ENCODE measurements around the gene GABRR2. TPM values are rescaled to one million over a fixed set of nuclear protein-coding genes. Genes with fewer than 3 reads are reported as not detected.
A peak's percentile ranks its signal among the peaks of the same experiment; 100 is the strongest.

The GABRR2 gene
- polyA plus RNA-seq, 1 donor from 2014 or later, result 0.31 TPM

GRCh38 chr6:89352278-89353117, 37.4 kb upstream of the GABRR2 start, which contains the start of gene UBE2J1:
Gene UBE2J1, minus strand, starts transcription at chr6:89352722. Its CDS starts 153 bp downstream, at chr6:89352569.
- Histone ChIP-seq H3K36me3 (ENCODE audit: insufficient read depth, low read length) (no peaks in the 10 kb centered on the region), H3K9me3 (ENCODE audit: low read length) (no peaks in the 10 kb centered on the region), H4K20me1 (ENCODE audit: insufficient read depth) (no peaks in the 10 kb centered on the region), H2AFZ (ENCODE audit: low read depth, low read length) (peak within 1 kb of the TSS; percentile 86), H3K27ac (ENCODE audit: low read length) (peak within 1 kb of the TSS; percentile 85), H3K27me3 (ENCODE audit: insufficient read depth, low read depth, low read length) (no peaks in the 10 kb centered on the region), H3K4me3 (ENCODE audit: low read length) (peak within 1 kb of the TSS; percentile 91), H3K9ac (ENCODE audit: low read length) (peak within 1 kb of the TSS; percentile 93), H3K9me2 (ENCODE audit: insufficient read depth, low read length) (no peaks in the 10 kb centered on the region), H3K79me2 (replicated peaks; ENCODE audit: insufficient read depth, low read length) (peaks cover 54% of the 10 kb centered on the region), H3K4me2 (ENCODE audit: low read length) (peak within 1 kb of the TSS; percentile 87), H3F3A (ENCODE audit: insufficient read depth, low read length, poor library complexity, severe bottlenecking) (no peaks in the 10 kb centered on the region)
- peak; percentile 20 for TF ChIP-seq CTCF (IDR thresholded peaks at IDR 0.05; ENCODE audit: poor library complexity, severe bottlenecking)
- peak; percentile 14 for TF ChIP-seq SMC3 (conservative IDR thresholded peaks at IDR 0.05; ENCODE audit: poor library complexity)
- TF ChIP-seq POLR2AphosphoS5 (IDR thresholded peaks at IDR 0.05), result peak; percentile 48
- TF ChIP-seq MXI1 (conservative IDR thresholded peaks at IDR 0.05; ENCODE audit: poor library complexity, severe bottlenecking), result peak; percentile 57
- TF ChIP-seq RAD21 (conservative IDR thresholded peaks at IDR 0.05), result no peak
- no peak for TF ChIP-seq EZH2 (IDR thresholded peaks at IDR 0.05; ENCODE audit: borderline replicate concordance, insufficient read depth, low read length, poor library complexity, severe bottlenecking)
- peak; percentile 37 for TF ChIP-seq REST (IDR thresholded peaks at IDR 0.05; ENCODE audit: borderline replicate concordance)
- TF ChIP-seq EP300 (conservative IDR thresholded peaks at IDR 0.05; ENCODE audit: poor library complexity, severe bottlenecking), result peak; percentile 14
- TF ChIP-seq TAF1 (IDR thresholded peaks at IDR 0.05; ENCODE audit: low read depth), result peak; percentile 80

GRCh38 chr6:89351671-89352277, 36.7 kb upstream of the GABRR2 start:
- Histone ChIP-seq H3K4me2 (ENCODE audit: low read length) (peak overlapping the region; percentile 87), H3K9me3 (ENCODE audit: low read length) (no peaks in the 10 kb centered on the region), H3K27me3 (ENCODE audit: insufficient read depth, low read depth, low read length) (no peaks in the 10 kb centered on the region), H3F3A (ENCODE audit: insufficient read depth, low read length, poor library complexity, severe bottlenecking) (no peaks in the 10 kb centered on the region), H3K27ac (ENCODE audit: low read length) (peak overlapping the region; percentile 85), H4K20me1 (ENCODE audit: insufficient read depth) (no peaks in the 10 kb centered on the region), H3K79me2 (replicated peaks; ENCODE audit: insufficient read depth, low read length) (peaks cover 61% of the 10 kb centered on the region), H3K36me3 (ENCODE audit: insufficient read depth, low read length) (no peaks in the 10 kb centered on the region), H3K9me2 (ENCODE audit: insufficient read depth, low read length) (no peaks in the 10 kb centered on the region), H3K4me3 (ENCODE audit: low read length) (peak overlapping the region; percentile 91), H2AFZ (ENCODE audit: low read depth, low read length) (peak overlapping the region; percentile 71), H3K9ac (ENCODE audit: low read length) (peak overlapping the region; percentile 93)
- TF ChIP-seq RAD21 (conservative IDR thresholded peaks at IDR 0.05), result no peak
- TF ChIP-seq REST (IDR thresholded peaks at IDR 0.05; ENCODE audit: borderline replicate concordance), result no peak
- TF ChIP-seq EZH2 (IDR thresholded peaks at IDR 0.05; ENCODE audit: borderline replicate concordance, insufficient read depth, low read length, poor library complexity, severe bottlenecking), result no peak
- no peak for TF ChIP-seq TAF1 (IDR thresholded peaks at IDR 0.05; ENCODE audit: low read depth)
- TF ChIP-seq EP300 (conservative IDR thresholded peaks at IDR 0.05; ENCODE audit: poor library complexity, severe bottlenecking), result no peak
- no peak for TF ChIP-seq MXI1 (conservative IDR thresholded peaks at IDR 0.05; ENCODE audit: poor library complexity, severe bottlenecking)
- TF ChIP-seq SMC3 (conservative IDR thresholded peaks at IDR 0.05; ENCODE audit: poor library complexity), result no peak
- no peak for TF ChIP-seq POLR2AphosphoS5 (IDR thresholded peaks at IDR 0.05)
- TF ChIP-seq CTCF (IDR thresholded peaks at IDR 0.05; ENCODE audit: poor library complexity, severe bottlenecking), result no peak
